Fibroblast of skin of right quadriceps (primary cell): ENCODE data around the gene ARL5A.
"Not testable (repeated sequence)": the region's sequence is repeated elsewhere in the genome, so short reads cannot be mapped to it uniquely, and the experiment has no call there.

Experiments used
- DNase-seq: peaks from one replicate; pipeline ENCODE4 v3.0.0-alpha.2; 2013

Gene ARL5A, protein sequence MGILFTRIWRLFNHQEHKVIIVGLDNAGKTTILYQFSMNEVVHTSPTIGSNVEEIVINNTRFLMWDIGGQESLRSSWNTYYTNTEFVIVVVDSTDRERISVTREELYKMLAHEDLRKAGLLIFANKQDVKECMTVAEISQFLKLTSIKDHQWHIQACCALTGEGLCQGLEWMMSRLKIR

GRCh38 chr2:151828143-151828889 is at the start of gene ARL5A:
ARL5A (minus strand) TSS chr2:151828421; CDS start chr2:151828176, 245 bp downstream.
- DNase-seq = peak; percentile 95

GRCh38 chr2:151875631-151876030 is 47.4 kb upstream of the ARL5A start:
- DNase-seq = not testable (repeated sequence)

- DNase-seq = peak; percentile 6
These were observed 44.2 kb upstream of the ARL5A start for GRCh38 chr2:151872463-151872862.

GRCh38 chr2:151869291-151869690 is 41.1 kb upstream of the ARL5A start:
- DNase-seq = no peak

GRCh38 chr2:151862700-151863099 is 34.5 kb upstream of the ARL5A start:
- no peak for DNase-seq

GRCh38 chr2:151861174-151861573 is 33.0 kb upstream of the ARL5A start:
- no peak for DNase-seq

GRCh38 chr2:151860613-151861146 is 32.5 kb upstream of the ARL5A start:
- peak; percentile 14 for DNase-seq

- DNase-seq = no peak
These were observed 32.0 kb upstream of the ARL5A start for GRCh38 chr2:151860210-151860609.

DNA sequence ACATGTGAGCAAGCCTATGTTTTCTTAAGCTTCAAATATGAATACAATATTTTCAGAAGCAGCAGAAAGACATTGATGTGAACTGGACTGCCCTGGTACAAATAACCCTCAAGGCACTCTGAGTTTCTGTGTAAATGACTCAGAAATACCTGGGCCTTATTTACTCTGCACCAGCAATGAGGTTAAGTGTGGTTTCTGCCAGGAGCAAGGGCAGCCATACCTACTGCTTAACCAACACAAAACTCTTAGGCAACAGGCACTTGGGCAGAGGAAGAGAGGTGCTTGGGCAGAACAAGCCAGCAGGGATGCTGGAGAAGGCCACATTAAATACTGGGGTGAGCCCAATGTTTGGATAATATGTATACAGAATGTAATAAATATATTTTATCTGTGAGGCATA is 29.4 kb upstream of the ARL5A start:
- no peak for DNase-seq

DNA sequence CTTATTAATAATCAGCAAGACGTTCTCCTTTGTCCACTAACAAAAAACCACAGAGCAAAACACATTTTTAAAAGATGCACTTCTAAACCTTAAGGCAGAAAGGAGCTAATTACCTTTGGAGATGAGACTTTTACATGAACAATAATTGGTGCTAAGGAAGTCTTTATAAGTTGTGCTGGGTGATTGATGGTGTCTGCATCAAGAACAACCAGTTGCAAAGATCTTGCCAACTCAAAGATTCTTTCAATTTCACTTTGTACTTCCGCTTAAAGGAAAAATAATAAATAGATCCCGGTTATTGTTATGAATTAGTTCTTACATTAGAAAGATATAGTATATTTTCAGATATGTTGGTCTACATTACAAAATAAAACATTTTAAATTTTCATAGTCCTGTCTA is 26.9 kb upstream of the ARL5A start:
- DNase-seq = no peak

- DNase-seq = no peak
These were observed 25.0 kb upstream of the ARL5A start for GRCh38 chr2:151853070-151853758.

- DNase-seq = no peak
These were observed 24.2 kb upstream of the ARL5A start for GRCh38 chr2:151852260-151853069.

- no peak for DNase-seq
These were observed 23.5 kb upstream of the ARL5A start for GRCh38 chr2:151851761-151852160.

DNA sequence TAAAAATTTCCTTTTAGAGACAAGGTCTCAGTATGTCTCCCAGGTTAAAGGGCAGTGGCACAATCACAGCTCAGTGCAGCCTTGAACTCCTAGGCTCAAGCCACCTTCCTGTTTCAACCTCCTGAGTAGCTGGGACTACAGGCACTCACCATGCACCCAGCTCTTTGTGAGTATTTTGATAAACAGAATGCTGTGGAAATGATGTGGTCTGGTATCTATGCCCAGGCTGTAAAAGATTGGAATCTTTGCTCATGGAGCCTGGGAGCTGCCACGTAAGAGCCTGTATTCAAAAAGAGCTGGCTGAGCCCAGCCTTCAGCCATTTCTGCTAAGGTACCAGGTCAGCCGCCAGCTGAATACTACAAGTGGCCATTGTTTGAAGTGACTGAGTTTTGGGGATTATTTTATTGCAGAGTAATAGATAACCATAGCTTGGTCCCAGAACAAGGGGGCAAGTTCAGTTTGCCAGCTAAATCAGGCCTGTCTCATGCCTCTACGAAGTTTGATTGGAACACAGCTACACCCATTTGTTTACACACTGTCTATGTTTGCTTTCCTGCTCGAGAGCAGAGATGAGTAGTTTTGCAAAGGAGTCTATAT is 21.3 kb upstream of the ARL5A start:
- no peak for DNase-seq

- DNase-seq = no peak
These were observed 17.7 kb upstream of the ARL5A start for GRCh38 chr2:151845884-151846283.

DNA sequence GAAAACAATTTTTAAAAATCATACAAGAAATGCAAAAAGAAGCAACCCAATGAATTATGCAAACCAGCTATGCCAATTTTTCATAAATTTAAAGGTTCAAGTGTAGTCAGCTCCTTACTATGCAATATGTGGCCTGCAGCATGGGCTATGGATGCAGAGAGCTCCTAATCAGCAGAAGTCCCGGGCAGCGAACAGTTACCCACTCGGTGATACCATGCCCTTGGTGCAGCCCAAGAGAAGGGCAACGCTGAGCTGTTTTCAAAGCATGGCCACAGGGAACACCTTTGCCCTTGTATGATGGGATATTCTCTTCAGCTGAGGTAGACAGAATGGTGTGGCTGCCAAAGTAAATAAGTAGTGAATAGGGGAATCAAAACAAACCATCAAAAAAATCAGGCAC is 17.3 kb upstream of the ARL5A start:
- DNase-seq = no peak

DNA sequence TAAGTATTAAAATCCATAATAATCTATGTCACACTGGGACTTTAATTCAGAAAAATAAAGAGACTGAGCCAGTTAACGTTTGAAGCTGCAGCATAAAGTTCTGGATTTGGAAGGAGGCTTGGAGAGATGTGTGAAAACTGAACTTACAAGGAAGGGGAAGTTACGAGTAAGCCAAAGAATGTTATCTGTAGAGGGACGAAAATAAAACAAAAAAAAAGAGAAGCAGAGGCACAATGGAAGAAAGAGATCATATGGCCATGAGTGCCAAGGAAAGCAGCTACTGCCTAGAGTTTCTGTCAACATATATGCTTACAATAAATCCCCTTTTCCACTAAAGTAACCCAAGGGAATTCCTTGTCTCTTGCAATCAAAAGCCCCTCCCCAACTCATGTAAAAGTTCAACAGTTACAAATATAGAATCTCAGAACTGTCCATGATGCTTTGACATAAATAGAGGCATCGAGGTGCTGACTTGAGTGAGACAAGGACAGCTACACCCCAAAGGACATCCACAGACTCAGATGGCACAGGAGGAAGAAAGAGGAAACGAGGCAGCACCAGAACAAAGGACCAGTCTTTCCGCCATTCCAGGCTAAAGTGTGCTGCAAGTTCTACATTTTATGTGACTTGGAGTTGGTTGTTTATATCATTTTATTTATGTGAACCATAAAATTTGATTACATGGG is 16.1 kb upstream of the ARL5A start:
- DNase-seq = no peak

DNA sequence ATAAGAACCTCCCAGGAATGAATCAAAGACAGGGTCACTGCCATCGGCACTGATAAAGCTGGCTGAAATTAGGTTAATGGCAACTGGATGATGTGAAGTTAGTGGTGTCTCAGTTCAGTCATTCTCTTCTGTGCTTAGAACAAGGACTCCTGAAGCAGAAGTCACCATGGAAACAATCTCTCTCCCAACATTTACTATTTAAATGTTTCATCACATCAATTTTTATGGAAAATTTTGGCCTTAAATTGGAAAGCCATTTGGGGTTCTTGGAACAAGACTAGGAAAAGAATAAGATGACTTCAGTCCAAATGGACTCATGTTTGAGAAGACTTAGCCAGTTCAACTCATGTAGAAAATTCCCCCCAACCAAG is 15.5 kb upstream of the ARL5A start:
- DNase-seq = no peak

GRCh38 chr2:151842830-151843690 is 14.8 kb upstream of the ARL5A start:
- no peak for DNase-seq

- no peak for DNase-seq
These were observed 12.8 kb upstream of the ARL5A start for GRCh38 chr2:151841047-151841424.
